Kidney (tissue), 14 donors: ENCODE results near the gene RPUSD2. TPM values are rescaled to one million over a fixed set of nuclear protein-coding genes. Genes with fewer than 3 reads are reported as not detected.

Experiments
- DNase-seq, 5 donors: peaks; one replicate each; pipeline ENCODE4 v3.0.0-alpha.2; 2013 to 2020
- FAIRE-seq: peaks from 2 replicates; lab custom pipeline; 2012; peaks lifted over from hg19 to GRCh38; lab: Jason Lieb, UNC
- H3K27ac ChIP-seq, 2 donors: one replicate each; pipeline ENCODE4 v1.7.0; 2013; ENCODE audit warnings: low read depth in 2 of 2, low read length in 2 of 2, inconsistent platforms in 1 of 2
- H3K27me3 ChIP-seq: one replicate; pipeline ENCODE4 v1.7.1; 2013; ENCODE audit warnings: low read length, inconsistent platforms; ENCODE audit not compliant: control insufficient read depth, insufficient read depth
- H3K36me3 ChIP-seq, 3 donors: one replicate each; pipeline versions ENCODE4 v1.7.0 to v1.7.1; 2013; ENCODE audit warnings: low read length in 3 of 3, control low read depth in 1 of 3, inconsistent platforms in 1 of 3; ENCODE audit not compliant: insufficient read depth in 3 of 3, control insufficient read depth in 2 of 3
- H3K4me1 ChIP-seq, 3 donors: one replicate each; pipeline versions ENCODE4 v1.7.0 to v1.7.1; 2013; ENCODE audit warnings: low read length in 3 of 3, inconsistent platforms in 1 of 3, low read depth in 1 of 3; ENCODE audit not compliant: control insufficient read depth in 2 of 3, insufficient read depth in 2 of 3
- H3K4me3 ChIP-seq, 3 donors: one replicate each; pipeline versions ENCODE4 v1.7.0 to v1.8.1; 2013; ENCODE audit warnings: low read length in 3 of 3, control low read depth in 1 of 3, inconsistent platforms in 1 of 3
- H3K9ac ChIP-seq, 3 donors: one replicate each; pipeline versions ENCODE4 v1.7.0 to v1.7.1; 2013; ENCODE audit warnings: low read length in 3 of 3, control low read depth in 1 of 3, inconsistent platforms in 1 of 3
- H3K9me3 ChIP-seq, 3 donors: one replicate each; pipeline versions ENCODE4 v1.7.0 to v1.7.1; 2013; ENCODE audit warnings: low read length in 3 of 3, control low read depth in 1 of 3, inconsistent platforms in 1 of 3; ENCODE audit not compliant: control insufficient read depth in 2 of 3, insufficient read depth in 1 of 3
- CTCF ChIP-seq: IDR thresholded peaks from 3 replicates; pipeline ENCODE4 v1.5.1; 2012; ENCODE audit warnings: mild to moderate bottlenecking, moderate library complexity, borderline replicate concordance; ENCODE audit not compliant: insufficient read depth; ENCODE audit errors: extremely low read depth
- intact Hi-C: fragments of 100-400 bp; cut with DNase I; formaldehyde crosslinking; loops from one replicate; pipeline ENCODE4 v1.11.1; 2022
- polyA plus RNA-seq: library from polyadenylated mRNA; stranded (reverse); fragments of 350-450 nt; fragmentation: Illumina TruSeq; extraction: RNeasy Lipid Tissue Mini Kit (QIAGEN cat#74804); gene quantifications from one replicate; pipeline ENCODE4 v1.2.3, GENCODE V29; 2014; ENCODE audit warnings: low read depth, low replicate concordance; ENCODE audit not compliant: insufficient read depth
- total RNA-seq: library from RNA; stranded (reverse); fragmentation: NEBNext Ultra II Directional; extraction: Animal tissue kit (Norgen Biotek cat#: 25700); gene quantifications from one replicate; pipeline ENCODE4 v1.2.1, GENCODE V29; 2021
- donor health status: control.
- donor health status: control.
- donor health status: control.
- donor health status: control.
- donor health status: control.
- donor health status: DM: yes; HTN: yes; CAD: no.
- donor health status: Normal renal cell carcinoma (clear cell type).

Gene RPUSD2
- total and polyA plus RNA-seq, 2 donors from 2014 or later, result 9.8 to 12.7 TPM

- no peak for TF ChIP-seq CTCF
- H3K27me3 ChIP-seq, result no peaks in the 10 kb centered on the region
- intact Hi-C loops, result no loop called here
- peak within 1 kb of the TSS; percentile 66 to 89 (median 68) for H3K9ac ChIP-seq
- H3K4me1 ChIP-seq, result peaks cover 2 to 7% (median 4%) of the 10 kb centered on the region in 3 donors
- no peaks in the 10 kb centered on the region for H3K36me3 ChIP-seq
- peak within 1 kb of the TSS; percentile 85 to 91 (median 88) for H3K4me3 ChIP-seq
- H3K9me3 ChIP-seq, result no peaks in the 10 kb centered on the region
- H3K27ac ChIP-seq, result peak within 1 kb of the TSS; percentile 89 to 90
- DNase-seq (peak; percentile 98 to 100 (median 99)), FAIRE-seq (peak; percentile 98)
Observed at GRCh38 chr15:40564591-40565332, 4.3 kb upstream of the RPUSD2 start, which contains the start of gene CCDC32. TSS of gene CCDC32 (minus strand) at chr15:40565042. CDS start at chr15:40563015, 2,027 bp downstream.

- no peak overlapping the region for H3K27ac ChIP-seq
- H3K4me1 ChIP-seq, result peaks cover 6 to 15% (median 12%) of the 10 kb centered on the region in 3 donors
- no peak for TF ChIP-seq CTCF
- H3K27me3 ChIP-seq, result no peaks in the 10 kb centered on the region
- intact Hi-C loops, result no loop called here
- no peaks in the 10 kb centered on the region for H3K36me3 ChIP-seq
- no peak for FAIRE-seq
- DNase-seq, result peak in 1 of 5 donors; percentile 64
- H3K9ac ChIP-seq, result peak overlapping the region; percentile 20 to 61 (median 21)
- peak overlapping the region; percentile 85 to 91 (median 86) for H3K4me3 ChIP-seq
- no peaks in the 10 kb centered on the region for H3K9me3 ChIP-seq
Observed at GRCh38 chr15:40565333-40566238, 3.5 kb upstream of the RPUSD2 start.

GRCh38 chr15:40567111-40567510 lies 2.0 kb upstream of the RPUSD2 start:
- intact Hi-C loops, result no loop called here
- Histone ChIP-seq H3K4me3 (no peak overlapping the region), H3K4me1 (peaks cover 6 to 16% (median 13%) of the 10 kb centered on the region in 3 donors), H3K27me3 (no peaks in the 10 kb centered on the region), H3K27ac (no peak overlapping the region), H3K9ac (no peak overlapping the region), H3K36me3 (peaks cover 0 to 6% (median 0%) of the 10 kb centered on the region in 3 donors), H3K9me3 (no peaks in the 10 kb centered on the region)
- FAIRE-seq (no peak), DNase-seq (no peak)
- no peak for TF ChIP-seq CTCF
